Bone marrow (tissue), 2 donors: ENCODE data around the gene HMG20A.

Experiments
- DNase-seq, 2 donors: peaks; one replicate each; lab custom pipeline; 2025; lab: John Stamatoyannopoulos, UW

HMG20A gene

GRCh38 chr15:77476995-77477394, 56.3 kb downstream of the HMG20A start:
- DNase-seq = no peak

GRCh38 chr15:77478051-77478450, 57.4 kb downstream of the HMG20A start:
- DNase-seq = no peak

GRCh38 chr15:77479015-77479414, 58.3 kb downstream of the HMG20A start:
- DNase-seq = no peak

- DNase-seq = no peak
Measured at GRCh38 chr15:77480859-77481633, 60.4 kb downstream of the HMG20A start.

GRCh38 chr15:77481670-77482069, 61.0 kb downstream of the HMG20A start:
- DNase-seq = no peak

GRCh38 chr15:77482570-77482969, 61.9 kb downstream of the HMG20A start:
- no peak for DNase-seq

- DNase-seq = no peak
Measured at GRCh38 chr15:77483425-77484140, 62.9 kb downstream of the HMG20A start.

GRCh38 chr15:77484994-77485393, 64.3 kb downstream of the HMG20A start:
- no peak for DNase-seq

GRCh38 chr15:77486542-77487468, 66.1 kb downstream of the HMG20A start:
- DNase-seq = no peak

GRCh38 chr15:77487469-77487842, 66.8 kb downstream of the HMG20A start:
- DNase-seq = no peak

GRCh38 chr15:77487888-77488287, 67.2 kb downstream of the HMG20A start:
- DNase-seq = no peak

GRCh38 chr15:77489647-77490046, 69.0 kb downstream of the HMG20A start:
- DNase-seq = no peak

- peak in 1 of 2 donors; percentile 76 for DNase-seq
Measured at GRCh38 chr15:77493324-77493907, 72.7 kb downstream of the HMG20A start.

GRCh38 chr15:77494073-77494867, 73.6 kb downstream of the HMG20A start:
- no peak for DNase-seq

GRCh38 chr15:77494964-77495363, 74.3 kb downstream of the HMG20A start:
- no peak for DNase-seq

- DNase-seq = no peak
Measured at GRCh38 chr15:77495838-77496596, 75.3 kb downstream of the HMG20A start.

GRCh38 chr15:77496715-77497109, 76.0 kb downstream of the HMG20A start:
- DNase-seq = peak; percentile 42 to 65

GRCh38 chr15:77497110-77497737, 76.5 kb downstream of the HMG20A start:
- DNase-seq = no peak

- DNase-seq = no peak
Measured at GRCh38 chr15:77497942-77498361, 77.3 kb downstream of the HMG20A start.
